Gastroesophageal sphincter (tissue), 4 donors: ENCODE measurements around the gene PROK1. TPM values are rescaled to one million over a fixed set of nuclear protein-coding genes. Genes with fewer than 3 reads are reported as not detected.
"Not testable (repeated sequence)": the region's sequence is repeated elsewhere in the genome, so short reads cannot be mapped to it uniquely, and the experiment has no call there.

ENCODE experiments used
- ATAC-seq: fragments of 150-250 bp; one replicate; pipeline ENCODE4 v1.9.1; 2016; ENCODE audit warnings: mild to moderate bottlenecking, moderate library complexity
- H3K27ac ChIP-seq, 4 donors: fragments of 200-600 bp; sonication (generic) in 3 of 4; 1 replicate in 3 of 4; 2 replicates in 1 of 4; pipeline ENCODE4 v1.5.1; 2016 to 2019
- H3K27me3 ChIP-seq: fragments of 200-600 bp; sonication (generic); one replicate; pipeline ENCODE4 v1.5.1; 2019
- H3K36me3 ChIP-seq, 2 donors: fragments of 200-600 bp; sonication (generic); one replicate each; pipeline ENCODE4 v1.5.1; 2019; ENCODE audit warnings: control low read depth in 1 of 2
- H3K4me1 ChIP-seq, 3 donors: fragments of 200-600 bp; sonication (generic); 1 replicate in 2 of 3; 2 replicates in 1 of 3; pipeline ENCODE4 v1.5.1; 2016 to 2019; ENCODE audit warnings: control low read depth in 2 of 3
- H3K4me3 ChIP-seq, 2 donors: fragments of 200-600 bp; sonication (generic); one replicate each; pipeline ENCODE4 v1.5.1; 2019; ENCODE audit warnings: mild to moderate bottlenecking in 1 of 2, moderate library complexity in 1 of 2
- H3K9me3 ChIP-seq, 3 donors: fragments of 200-600 bp; sonication (generic); one replicate each; pipeline ENCODE4 v1.5.1; 2017 to 2019; ENCODE audit warnings: control low read depth in 2 of 3
- CTCF ChIP-seq, 4 experiments: fragments of 200-600 bp in 2 of 4; fragments of 450-650 bp in 2 of 4; sonication (generic) in 1 of 4; IDR thresholded peaks; one replicate each; pipeline ENCODE4 v1.5.1; 2017 to 2019; ENCODE audit warnings: antibody characterized with exemption in 4 of 4, mild to moderate bottlenecking in 2 of 4, moderate library complexity in 2 of 4
- EP300 ChIP-seq: sonication (generic); formaldehyde crosslinking; IDR thresholded peaks from one replicate; pipeline ENCODE4 v1.6.1; 2017; ENCODE audit warnings: antibody characterized with exemption, mild to moderate bottlenecking
- POLR2A ChIP-seq, 2 donors: fragments of 450-650 bp; IDR thresholded peaks; one replicate each; pipeline ENCODE4 v1.6.1; 2017; ENCODE audit warnings: antibody characterized with exemption in 2 of 2, mild to moderate bottlenecking in 2 of 2, moderate library complexity in 1 of 2
- POLR2AphosphoS5 ChIP-seq: sonication (generic); formaldehyde crosslinking; IDR thresholded peaks from one replicate; pipeline ENCODE4 v1.6.1; 2017; ENCODE audit warnings: antibody characterized with exemption
- WGBS, 2 donors: methylation state at CpG; one replicate each; pipeline ENCODE4 v1.1.5; 2018; ENCODE audit warnings: low coverage in 1 of 2; 5-methylcytosine and 5-hydroxymethylcytosine counted together
- total RNA-seq, 4 donors: library from RNA; depleted of rRNA; stranded (reverse); fragments of >200 nt; gene quantifications; one replicate each; pipeline ENCODE4 v1.1.0, GENCODE V29; 2016

PROK1 gene
- total RNA-seq, 4 donors from 2014 or later: 1.1 TPM; not detected in 3

- H3K4me1 ChIP-seq: no peaks in the 10 kb centered on the region
- TF ChIP-seq POLR2A (IDR thresholded peaks at IDR 0.05) (no peak), EP300 (no peak), CTCF (IDR thresholded peaks at IDR 0.05) (no peak), POLR2AphosphoS5 (no peak)
- peaks cover 4% of the 10 kb centered on the region for H3K27me3 ChIP-seq
- no peaks in the 10 kb centered on the region for H3K36me3 ChIP-seq
- H3K27ac ChIP-seq: no peak overlapping the region
- no peak for ATAC-seq
- no peak overlapping the region for H3K4me3 ChIP-seq
- no peaks in the 10 kb centered on the region for H3K9me3 ChIP-seq
- 46 to 72% methylated on average over 4 of the region's 4 CpGs for WGBS, 2 donors
Measured at GRCh38 chr1:110438893-110439292, 12.1 kb upstream of the PROK1 start.

GRCh38 chr1:110439873-110440272, 11.1 kb upstream of the PROK1 start:
- not testable (repeated sequence) for H3K36me3 ChIP-seq, H3K27ac ChIP-seq, H3K9me3 ChIP-seq, H3K4me1 ChIP-seq, H3K4me3 ChIP-seq, ATAC-seq, H3K27me3 ChIP-seq
- WGBS, 2 donors: 72 to 83% methylated on average over 3 of the region's 3 CpGs

- no peaks in the 10 kb centered on the region for H3K9me3 ChIP-seq
- no peaks in the 10 kb centered on the region for H3K27me3 ChIP-seq
- no peak for TF ChIP-seq POLR2AphosphoS5
- no peak for TF ChIP-seq EP300
- no peak for TF ChIP-seq POLR2A (IDR thresholded peaks at IDR 0.05)
- no peak for TF ChIP-seq CTCF (IDR thresholded peaks at IDR 0.05)
- no peaks in the 10 kb centered on the region for H3K4me1 ChIP-seq
- no peaks in the 10 kb centered on the region for H3K36me3 ChIP-seq
- peak; percentile 41 for ATAC-seq
- H3K4me3 ChIP-seq: no peak overlapping the region
- WGBS, 2 donors: 33 to 75% methylated on average over 3 of the region's 3 CpGs
- no peak overlapping the region for H3K27ac ChIP-seq
Measured at GRCh38 chr1:110440877-110441276, 10.1 kb upstream of the PROK1 start.

GRCh38 chr1:110441888-110442287, 9.1 kb upstream of the PROK1 start:
- H3K9me3 ChIP-seq: no peaks in the 10 kb centered on the region
- ATAC-seq: no peak
- no peaks in the 10 kb centered on the region for H3K27me3 ChIP-seq
- no peak overlapping the region for H3K27ac ChIP-seq
- no peaks in the 10 kb centered on the region for H3K4me1 ChIP-seq
- TF ChIP-seq POLR2A (IDR thresholded peaks at IDR 0.05) (no peak), EP300 (no peak), POLR2AphosphoS5 (no peak), CTCF (IDR thresholded peaks at IDR 0.05) (no peak)
- H3K4me3 ChIP-seq: no peak overlapping the region
- H3K36me3 ChIP-seq: no peaks in the 10 kb centered on the region

- H3K4me1 ChIP-seq: no peaks in the 10 kb centered on the region
Measured at GRCh38 chr1:110443451-110443850, 7.5 kb upstream of the PROK1 start.

More at GRCh38 chr1:110443451-110443850, 7.5 kb upstream of the PROK1 start:
- Histone ChIP-seq H3K36me3 (no peaks in the 10 kb centered on the region), H3K27me3 (no peaks in the 10 kb centered on the region), H3K4me3 (no peak overlapping the region), H3K9me3 (no peaks in the 10 kb centered on the region), H3K27ac (no peak overlapping the region)
- 75% methylated on average over 5 of the region's 8 CpGs; no CpG with 5 or more reads in 1 of the 2 donors for WGBS, 2 donors
- no peak for TF ChIP-seq EP300
- no peak for TF ChIP-seq CTCF (IDR thresholded peaks at IDR 0.05)
- no peak for TF ChIP-seq POLR2A (IDR thresholded peaks at IDR 0.05)
- no peak for TF ChIP-seq POLR2AphosphoS5
- ATAC-seq: no peak
